ENCODE data around the gene OSBP2.

OSBP2 gene

GRCh38 chr22:30821863-30822215, 127.2 kb downstream of the OSBP2 start:
- no peak for FAIRE-seq

GRCh38 chr22:30822216-30823014, 127.7 kb downstream of the OSBP2 start:
- no peak for FAIRE-seq

GRCh38 chr22:30823015-30823370, 128.3 kb downstream of the OSBP2 start:
- FAIRE-seq, result no peak

- FAIRE-seq, result no peak
Measured at GRCh38 chr22:30824096-30824495, 129.4 kb downstream of the OSBP2 start.

GRCh38 chr22:30824711-30825110, 130.0 kb downstream of the OSBP2 start:
- FAIRE-seq, result no peak

GRCh38 chr22:30825711-30826505, 131.2 kb downstream of the OSBP2 start:
- no peak for FAIRE-seq

- no peak for FAIRE-seq
Measured at GRCh38 chr22:30826670-30827355, 132.1 kb downstream of the OSBP2 start.

- FAIRE-seq, result no peak
Measured at GRCh38 chr22:30827646-30828045, 133.0 kb downstream of the OSBP2 start.

- no peak for FAIRE-seq
Measured at GRCh38 chr22:30828187-30829155, 133.8 kb downstream of the OSBP2 start.

- FAIRE-seq, result no peak
Measured at GRCh38 chr22:30829901-30830550, 135.4 kb downstream of the OSBP2 start.

- no peak for FAIRE-seq
Measured at GRCh38 chr22:30830907-30831306, 136.2 kb downstream of the OSBP2 start.

GRCh38 chr22:30832407-30832987, 137.8 kb downstream of the OSBP2 start:
- FAIRE-seq, result no peak

GRCh38 chr22:30833322-30833721, 138.6 kb downstream of the OSBP2 start:
- no peak for FAIRE-seq

GRCh38 chr22:30837531-30837930, 142.9 kb downstream of the OSBP2 start:
- no peak for FAIRE-seq

- FAIRE-seq, result no peak
Measured at GRCh38 chr22:30838111-30838510, 143.4 kb downstream of the OSBP2 start.

- no peak for FAIRE-seq
Measured at GRCh38 chr22:30841273-30841672, 146.6 kb downstream of the OSBP2 start.

GRCh38 chr22:30843245-30843644, 148.6 kb downstream of the OSBP2 start:
- no peak for FAIRE-seq

GRCh38 chr22:30847583-30847982, 152.9 kb downstream of the OSBP2 start:
- no peak for FAIRE-seq

- no peak for FAIRE-seq
Measured at GRCh38 chr22:30855266-30855665, 160.6 kb downstream of the OSBP2 start.

- FAIRE-seq, result no peak
Measured at GRCh38 chr22:30855677-30856518, 161.2 kb downstream of the OSBP2 start.
